ENCODE measurements around the gene FLT4. TPM values are rescaled to one million over a fixed set of nuclear protein-coding genes. Genes with fewer than 3 reads are reported as not detected.
"Not testable (repeated sequence)": the region's sequence is repeated elsewhere in the genome, so short reads cannot be mapped to it uniquely, and the experiment has no call there.

Gene FLT4
- total RNA-seq, 2 donors from 2014 or later: 18.0 to 29.6 TPM

DNA sequence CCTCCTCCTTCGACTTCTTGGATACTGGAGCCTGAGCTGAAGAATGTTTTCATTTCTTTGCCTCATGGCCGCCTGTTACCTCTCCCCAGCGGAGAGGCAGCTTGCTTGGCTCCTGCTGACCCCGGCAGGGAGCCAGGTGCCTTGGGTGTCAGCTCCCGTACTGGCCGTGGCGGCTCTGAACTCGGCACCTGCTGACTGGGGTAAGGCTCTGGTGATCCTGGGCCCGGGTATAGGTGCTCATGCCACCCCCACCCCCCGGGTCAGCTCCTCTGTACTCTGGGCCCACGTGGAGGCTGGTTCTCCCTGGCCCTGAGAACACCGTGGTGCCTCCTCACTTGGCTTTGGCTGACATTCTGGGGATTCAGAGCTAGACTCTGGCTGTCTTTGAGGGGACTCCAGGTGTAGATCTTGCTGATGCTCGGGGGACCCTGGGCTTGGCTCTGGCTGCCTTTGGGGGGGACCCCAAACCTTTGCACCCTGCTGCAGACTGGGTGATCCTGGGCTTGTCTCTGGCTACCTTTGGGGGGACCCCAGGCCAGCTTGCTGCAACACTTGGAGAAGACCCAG lies 22.6 kb upstream of the FLT4 start:
- intact Hi-C loops (cut with DNase I); DNase-seq (ENCODE audit: low spot score): not testable (repeated sequence)

GRCh38 chr5:180670586-180671359 lies 21.4 kb upstream of the FLT4 start:
- DNase-seq (ENCODE audit: low spot score): no peak

DNA sequence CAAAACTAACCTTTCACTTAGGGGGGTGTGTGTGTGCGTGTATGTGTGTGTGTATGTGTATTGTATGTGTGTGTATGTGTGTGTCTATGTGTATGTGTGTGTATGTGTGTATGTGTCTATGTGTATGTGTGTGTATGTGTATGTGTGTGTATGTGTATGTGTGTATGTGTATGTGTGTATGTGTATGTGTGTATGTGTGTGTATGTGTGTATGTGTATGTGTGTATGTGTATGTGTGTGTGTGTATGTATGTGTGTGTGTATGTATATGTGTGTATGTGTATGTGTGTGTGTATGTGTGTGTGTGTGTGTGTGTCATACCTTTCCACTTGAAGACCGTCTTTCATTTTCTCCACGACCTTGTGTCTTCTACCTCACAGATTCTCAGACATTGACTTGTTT lies 20.8 kb upstream of the FLT4 start:
- intact Hi-C loops (cut with DNase I): no loop called here
- DNase-seq (ENCODE audit: low spot score): no peak

More at GRCh38 chr5:180670586-180671359, 21.4 kb upstream of the FLT4 start:
- intact Hi-C loops (cut with DNase I): no loop called here

- intact Hi-C loops (cut with DNase I): no loop called here
- no peak for DNase-seq (ENCODE audit: low spot score)
These were observed 20.3 kb upstream of the FLT4 start for GRCh38 chr5:180669661-180670060.

DNA sequence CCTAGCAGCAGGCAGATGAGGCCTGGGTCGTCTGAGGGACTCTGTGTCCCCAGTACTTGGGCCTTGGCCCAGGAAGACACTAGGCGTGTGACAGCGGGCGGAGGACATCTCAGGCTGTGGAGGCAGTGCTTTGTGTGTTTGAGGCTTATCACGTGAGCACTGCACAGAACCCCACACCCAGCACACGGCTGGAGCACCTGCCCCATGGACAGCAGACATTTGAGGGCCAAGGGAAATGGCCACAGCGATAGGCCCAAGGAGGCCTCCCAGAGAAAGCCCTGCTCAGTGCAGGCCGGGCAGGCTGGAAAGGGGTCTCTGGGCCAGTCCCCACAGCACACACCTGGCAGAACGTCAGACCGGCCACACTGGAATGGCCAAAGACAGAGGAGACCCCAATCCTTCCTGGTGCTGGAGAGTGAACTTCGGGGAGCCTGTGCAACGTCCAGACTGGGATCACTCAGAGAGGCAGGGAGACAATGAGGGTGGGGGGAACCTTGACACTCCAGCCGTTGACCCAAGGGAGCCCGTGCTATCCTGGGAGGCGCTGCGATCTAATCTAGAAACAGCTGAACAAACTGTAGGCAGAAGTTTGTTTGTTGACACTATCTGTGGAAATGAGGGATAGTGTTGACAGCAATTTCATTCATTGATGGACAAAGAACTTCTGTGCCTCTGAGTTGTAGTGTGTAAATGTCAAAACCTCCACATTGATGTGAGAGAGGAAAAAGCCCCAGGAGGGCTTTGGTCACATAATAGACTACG lies 19.6 kb upstream of the FLT4 start:
- DNase-seq (ENCODE audit: low spot score): no peak
- intact Hi-C loops (cut with DNase I): no loop called here

DNA sequence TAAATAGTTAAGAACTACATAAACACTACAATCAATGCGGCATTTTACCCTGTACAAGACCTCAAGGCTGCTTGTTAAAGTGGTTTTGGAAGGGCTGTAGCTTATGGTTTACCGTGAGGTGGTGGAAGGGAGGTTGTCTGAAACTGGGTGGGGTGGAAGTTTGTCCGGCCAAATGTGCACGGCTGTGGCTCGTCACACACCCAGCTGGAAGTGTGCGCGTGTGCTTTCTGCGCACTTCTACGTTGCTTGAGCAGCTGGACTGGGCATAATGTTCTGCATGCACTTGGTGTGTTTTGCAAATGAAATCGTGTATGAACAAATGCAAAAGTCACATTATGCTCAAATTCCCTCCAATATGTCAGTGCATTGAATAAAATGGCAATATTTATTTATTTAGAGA lies 17.4 kb upstream of the FLT4 start:
- intact Hi-C loops (cut with DNase I): no loop called here

DNA sequence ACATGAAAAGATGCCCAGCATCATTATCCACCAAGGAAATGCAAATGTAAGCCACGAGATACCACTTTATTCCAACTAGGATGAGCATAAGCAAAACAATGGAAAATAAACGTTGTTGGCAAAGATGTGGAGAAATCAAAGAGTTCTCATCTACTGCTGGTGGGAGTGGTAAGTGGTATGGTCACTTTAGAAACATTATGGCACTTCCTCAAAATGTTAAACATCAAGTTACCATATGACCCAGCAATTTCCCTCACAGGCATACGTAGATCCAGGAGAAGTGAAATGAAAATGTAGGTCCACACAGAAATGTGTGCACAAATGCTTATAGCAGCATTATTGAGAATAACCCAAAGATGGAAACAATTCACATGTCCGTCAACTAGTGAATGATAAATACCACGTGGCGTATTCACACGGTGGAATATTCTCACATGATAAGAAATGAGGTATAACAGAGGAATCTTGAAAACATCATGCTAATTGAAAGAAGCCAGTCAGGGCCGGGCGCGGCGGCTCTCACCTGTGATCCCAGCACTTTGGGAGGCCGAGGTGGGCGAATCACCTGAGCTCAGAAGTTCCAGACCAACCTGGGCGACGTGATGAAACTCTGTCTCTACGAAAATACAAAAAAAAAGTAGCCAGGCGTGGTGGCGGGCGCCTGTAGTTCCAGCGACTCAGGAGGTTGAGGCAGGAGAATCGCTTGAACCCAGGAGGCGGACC lies 16.4 kb upstream of the FLT4 start:
- no peak for DNase-seq (ENCODE audit: low spot score)
- intact Hi-C loops (cut with DNase I): no loop called here

More for the DNA sequence above, 17.4 kb upstream of the FLT4 start:
- no peak for DNase-seq (ENCODE audit: low spot score)

GRCh38 chr5:180658774-180659564 lies 9.6 kb upstream of the FLT4 start:
- intact Hi-C loops (cut with DNase I): no loop called here
- no peak for DNase-seq (ENCODE audit: low spot score)

GRCh38 chr5:180655243-180655642 lies 5.8 kb upstream of the FLT4 start:
- peak; percentile 25 for DNase-seq (ENCODE audit: low spot score)
- intact Hi-C loops (cut with DNase I): not testable (repeated sequence)

GRCh38 chr5:180652771-180653170 lies 3.4 kb upstream of the FLT4 start:
- intact Hi-C loops (cut with DNase I): no loop called here
- DNase-seq (ENCODE audit: low spot score): no peak

DNA sequence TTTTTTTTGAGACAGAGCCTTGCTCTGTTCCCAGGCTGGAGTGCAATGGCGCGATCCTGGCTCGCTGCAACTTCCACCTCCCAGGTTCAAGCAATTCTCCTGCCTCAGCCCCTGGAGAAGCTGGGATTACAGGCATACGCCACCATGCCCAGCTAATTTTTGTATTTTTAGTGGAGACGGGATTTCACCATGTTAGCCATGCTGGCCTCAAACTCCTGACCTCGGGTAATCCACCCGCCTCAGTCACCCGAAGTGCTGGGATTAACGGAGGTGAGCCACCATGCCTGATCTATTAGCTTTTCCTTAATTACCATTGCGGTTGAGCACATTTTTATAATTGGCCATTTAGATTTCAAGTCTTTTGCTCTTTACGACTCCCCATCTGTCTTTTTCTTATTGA lies 2.9 kb upstream of the FLT4 start:
- intact Hi-C loops (cut with DNase I): no loop called here
- DNase-seq (ENCODE audit: low spot score): no peak

- intact Hi-C loops (cut with DNase I): no loop called here
- peak; percentile 67 for DNase-seq (ENCODE audit: low spot score)
These were observed 623 bp downstream of the FLT4 start for GRCh38 chr5:180648658-180649296.

DNA sequence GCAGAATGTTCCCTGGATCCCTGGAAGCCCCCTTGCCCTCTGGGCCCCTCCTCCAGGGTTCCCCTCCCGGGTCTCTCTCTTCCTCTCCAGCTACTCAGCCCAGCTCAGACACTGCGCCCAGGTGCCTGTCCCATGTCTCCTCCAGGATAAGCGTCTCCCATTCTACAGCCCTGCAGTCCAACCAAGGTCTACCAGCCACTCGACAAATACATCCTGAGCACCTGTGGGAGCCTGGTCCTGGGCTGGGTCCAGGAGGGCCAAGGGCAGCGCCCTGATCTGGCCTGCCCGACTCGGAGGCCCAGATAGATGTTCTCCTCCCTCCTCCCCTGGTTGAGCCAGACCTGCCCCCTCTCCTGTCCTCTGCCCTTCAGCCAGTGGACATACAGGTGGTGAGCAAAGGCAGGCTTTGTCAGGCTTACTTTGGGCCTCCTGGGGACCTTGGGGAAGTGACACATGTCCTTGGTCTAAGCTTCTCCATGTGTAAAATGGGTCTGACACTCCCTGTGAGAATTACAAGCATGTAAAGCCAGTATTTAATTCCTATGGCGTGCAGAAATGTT lies 1.4 kb downstream of the FLT4 start:
- intact Hi-C loops (cut with DNase I): no loop called here
- peak; percentile 63 for DNase-seq (ENCODE audit: low spot score)

- intact Hi-C loops (cut with DNase I): no loop called here
- DNase-seq (ENCODE audit: low spot score): no peak
These were observed 1.9 kb downstream of the FLT4 start for GRCh38 chr5:180647465-180647864.

- intact Hi-C loops (cut with DNase I): no loop called here
- peak; percentile 54 for DNase-seq (ENCODE audit: low spot score)
These were observed 2.5 kb downstream of the FLT4 start for GRCh38 chr5:180646963-180647305.

GRCh38 chr5:180646289-180646962 lies 3.0 kb downstream of the FLT4 start:
- DNase-seq (ENCODE audit: low spot score): peak; percentile 68
- intact Hi-C loops (cut with DNase I): no loop called here

GRCh38 chr5:180645274-180646204 lies 3.9 kb downstream of the FLT4 start:
- intact Hi-C loops (cut with DNase I): no loop called here
- DNase-seq (ENCODE audit: low spot score): peak; percentile 79
